DMS114 treated with DMSO at 0.1 percent for 48 hours (cell line): ENCODE data around the gene ENOX1.
"Not testable (repeated sequence)": the region's sequence is repeated elsewhere in the genome, so short reads cannot be mapped to it uniquely, and the experiment has no call there.

ENCODE experiments used
- DNase-seq: peaks from one replicate; lab custom pipeline; 2025; ENCODE audit not compliant: unreplicated experiment; lab: John Stamatoyannopoulos, UW

The ENOX1 gene

DNA sequence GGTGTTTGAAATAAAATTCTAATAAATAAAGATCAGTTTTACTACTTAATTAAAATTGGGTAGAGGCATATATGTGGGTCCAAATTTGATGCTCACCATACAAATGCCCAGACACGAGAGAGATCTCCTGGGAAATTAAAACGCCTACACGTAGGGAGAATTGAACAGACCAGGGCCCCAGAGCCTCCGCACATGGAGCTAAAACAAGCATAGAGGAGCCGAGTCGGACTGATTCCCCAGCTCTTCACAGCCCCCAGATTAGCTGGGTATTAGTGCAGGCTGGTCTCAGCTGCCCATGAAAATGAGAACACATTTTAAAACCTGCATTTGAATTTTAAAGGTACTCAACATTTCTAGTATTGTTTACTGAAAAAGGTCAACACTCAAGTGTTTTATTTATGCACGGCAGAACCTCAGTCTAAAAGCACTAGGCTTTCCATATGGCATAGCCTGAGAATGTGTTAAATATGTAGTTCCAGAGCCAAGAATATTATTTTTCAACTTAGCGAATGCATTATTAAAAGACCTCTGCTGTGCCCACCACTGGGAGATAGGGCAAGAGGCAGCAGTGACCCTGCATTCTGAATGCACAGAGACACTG, 344.8 kb downstream of the ENOX1 start:
- no peak for DNase-seq

DNA sequence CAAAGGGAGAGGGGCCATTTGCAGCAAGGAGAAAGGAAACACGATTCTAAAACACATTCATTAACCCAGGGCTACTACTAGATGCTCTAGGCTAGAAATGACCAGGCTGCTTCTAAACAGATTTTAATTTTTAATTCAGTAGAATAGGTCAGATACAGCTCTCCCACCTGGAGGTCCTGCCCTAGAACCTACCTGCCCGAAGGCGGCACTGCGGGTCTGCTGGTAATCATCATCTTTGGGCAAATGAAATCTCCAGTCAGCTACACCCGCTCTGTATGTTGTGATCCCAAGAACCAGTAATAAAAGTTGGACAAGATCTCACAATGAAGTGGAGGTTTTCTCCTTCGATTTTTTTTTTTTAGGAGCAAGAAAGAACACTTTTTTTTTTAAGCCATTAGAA, 345.3 kb downstream of the ENOX1 start:
- no peak for DNase-seq

DNA sequence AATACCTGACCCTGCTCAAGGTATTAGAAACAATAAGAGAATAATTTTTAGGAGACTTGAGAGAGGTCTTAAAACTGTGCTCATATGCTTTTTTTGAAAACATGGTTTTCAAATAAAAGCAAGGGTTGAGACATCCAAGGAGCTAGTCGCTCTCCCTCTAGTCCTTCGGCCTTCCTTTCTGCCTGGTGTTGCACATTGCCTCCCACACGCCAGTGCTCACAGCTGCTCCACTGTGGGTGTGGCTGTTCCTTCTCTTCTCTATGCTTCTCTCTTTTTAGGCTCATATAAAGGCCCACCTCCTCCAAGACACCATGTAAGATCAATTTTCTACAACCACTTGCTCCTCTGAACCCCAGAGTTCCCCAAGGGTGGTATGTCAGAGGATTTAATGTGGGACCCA, 352.6 kb downstream of the ENOX1 start:
- no peak for DNase-seq

DNA sequence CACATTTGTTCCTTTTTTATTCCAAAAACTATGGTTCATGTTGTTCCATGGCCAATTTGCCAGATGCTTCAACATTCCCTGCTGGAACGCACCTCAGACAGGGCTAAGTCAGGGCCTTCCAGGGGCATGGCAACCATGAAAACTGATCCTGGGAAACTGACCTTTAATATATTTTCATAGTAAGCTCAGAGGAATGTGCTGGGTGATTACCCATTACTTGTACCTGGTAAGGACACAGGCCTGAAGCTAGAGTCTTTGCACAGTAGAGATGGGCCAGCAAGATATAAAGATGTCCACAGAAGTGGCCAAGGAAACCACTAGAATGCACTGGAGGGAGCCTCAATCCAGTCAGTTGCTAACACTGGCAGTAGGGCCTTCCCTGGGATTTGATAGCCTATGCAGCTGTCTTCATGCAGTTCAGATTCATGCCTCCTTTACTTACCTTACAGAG, 353.1 kb downstream of the ENOX1 start:
- DNase-seq: no peak

DNA sequence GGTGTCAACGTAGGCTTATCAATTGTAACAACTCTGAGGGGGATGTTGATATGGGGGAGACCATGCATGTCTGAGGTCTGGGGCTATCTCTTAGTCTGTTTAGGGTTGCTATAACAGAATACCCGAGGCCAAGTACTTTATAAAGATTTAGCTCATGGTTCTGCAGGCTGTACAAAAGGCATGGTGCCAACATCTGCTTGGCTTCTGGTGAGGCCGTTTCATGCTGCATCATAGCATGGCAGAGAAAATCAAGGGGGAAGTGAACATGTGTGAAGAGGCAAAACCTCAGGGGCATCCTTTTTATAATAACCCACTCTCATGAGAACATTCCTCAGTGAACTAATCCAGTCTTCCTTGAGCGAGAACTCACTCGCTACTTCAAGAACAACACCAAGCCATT, 353.8 kb downstream of the ENOX1 start:
- no peak for DNase-seq

DNA sequence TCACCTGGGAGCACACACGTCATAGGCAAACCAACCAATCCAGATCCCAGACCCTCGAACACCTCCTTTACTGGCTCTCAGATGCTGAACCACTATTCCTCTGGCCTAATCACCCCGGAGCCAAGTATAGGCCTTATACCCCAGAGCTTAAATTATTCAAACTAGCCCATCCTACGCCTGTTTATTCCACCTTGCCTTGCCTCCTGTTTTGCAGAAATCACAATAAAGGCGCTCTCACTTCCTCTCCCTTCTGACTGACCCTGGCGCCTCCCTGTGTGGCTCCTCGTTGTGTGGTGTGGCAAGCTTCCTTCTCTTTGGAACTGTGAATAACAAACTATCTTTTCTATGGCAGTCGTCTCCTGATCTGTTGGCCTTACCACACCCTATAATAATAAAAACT, 354.9 kb downstream of the ENOX1 start:
- no peak for DNase-seq

DNA sequence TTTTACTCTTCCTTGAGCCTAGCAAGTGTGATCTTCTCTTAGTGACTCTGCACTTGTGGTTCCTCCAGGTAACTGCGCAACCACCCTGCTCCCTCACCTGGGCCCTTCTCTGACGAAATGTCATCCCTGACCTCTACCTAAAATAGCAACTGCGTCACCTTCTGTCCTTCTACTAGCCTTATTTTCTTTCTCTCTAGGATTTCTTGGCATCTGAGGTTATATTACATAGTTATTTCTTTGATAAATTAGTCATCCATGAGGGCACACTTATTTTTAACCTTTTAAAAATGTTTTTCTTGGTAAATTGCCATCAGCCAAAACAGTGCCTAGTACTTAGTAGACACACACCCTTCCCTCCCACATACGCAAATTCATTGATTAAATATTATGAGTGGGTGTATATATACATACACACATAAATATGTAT, 355.5 kb downstream of the ENOX1 start:
- DNase-seq: no peak

DNA sequence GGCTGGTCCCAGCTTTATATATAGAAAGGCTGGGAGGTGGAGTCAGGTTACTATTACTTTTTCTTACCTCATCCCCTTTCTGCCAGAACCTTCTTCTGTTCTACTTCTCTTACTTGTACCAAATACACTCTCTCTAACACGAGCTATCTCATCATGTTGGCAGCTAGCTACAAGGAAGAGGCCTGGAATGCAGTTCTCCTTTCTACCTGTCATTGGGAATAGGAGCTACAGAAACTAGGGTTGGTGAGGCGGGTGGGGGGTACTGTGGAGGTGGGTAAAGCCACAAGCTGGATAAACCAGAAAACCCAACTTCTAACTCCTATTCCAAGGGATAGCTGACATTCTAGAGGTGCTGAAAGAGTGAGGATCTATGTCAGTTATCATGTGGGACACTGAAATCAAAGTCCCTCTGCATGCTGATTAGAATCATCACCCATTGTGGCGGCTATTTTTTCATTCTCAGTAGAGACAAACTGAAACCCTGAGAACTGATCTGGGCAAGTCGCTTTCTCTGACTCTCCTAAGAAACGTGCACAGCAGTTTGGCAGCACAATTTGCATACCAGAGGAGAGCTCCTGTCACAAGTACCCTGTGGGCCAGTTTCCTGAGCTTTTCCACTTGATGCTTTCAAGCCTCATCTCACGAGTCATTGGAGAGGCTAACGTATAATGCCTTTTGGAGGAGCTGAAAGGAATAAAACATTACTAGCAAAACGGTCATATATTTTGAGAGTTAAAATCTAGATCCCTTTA, 358.1 kb downstream of the ENOX1 start:
- DNase-seq: no peak

DNA sequence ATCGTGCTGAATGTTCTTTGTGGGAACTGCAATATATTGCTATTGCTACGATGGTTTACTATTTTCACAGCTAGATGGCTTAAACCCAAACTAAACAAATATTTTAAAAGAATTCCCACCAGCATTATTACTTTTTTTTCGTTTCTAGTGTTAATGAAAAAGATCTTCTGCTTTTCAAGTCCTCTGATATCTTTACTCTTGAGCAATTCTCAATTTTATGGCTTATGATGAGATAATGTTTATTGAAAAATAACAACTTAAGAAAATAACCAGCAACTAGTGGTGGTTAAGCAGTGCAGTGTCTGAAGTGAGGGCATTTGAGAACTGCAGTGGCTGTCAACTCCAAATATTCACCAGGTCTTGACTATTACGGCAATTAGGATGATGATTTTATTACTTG, 360.4 kb downstream of the ENOX1 start:
- DNase-seq: no peak

DNA sequence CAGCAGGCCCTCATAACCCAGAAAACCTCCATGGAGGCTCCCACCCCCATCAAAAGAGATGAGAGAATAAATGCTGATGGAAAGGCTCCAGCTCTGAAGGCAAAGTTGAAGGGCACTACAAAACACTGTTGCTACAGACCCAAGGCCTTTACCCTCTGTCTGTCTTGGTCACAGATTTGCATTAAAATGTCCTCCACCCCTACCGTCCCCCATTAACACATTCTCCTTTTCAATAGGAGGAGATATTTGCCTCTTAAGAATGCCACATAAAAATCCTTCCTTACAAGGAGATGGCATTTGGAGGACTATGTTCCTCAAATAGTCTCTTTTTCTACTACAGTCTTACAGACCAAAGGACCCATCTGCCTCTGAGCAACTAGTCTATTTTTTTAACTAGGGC, 361.5 kb downstream of the ENOX1 start:
- DNase-seq: no peak

DNA sequence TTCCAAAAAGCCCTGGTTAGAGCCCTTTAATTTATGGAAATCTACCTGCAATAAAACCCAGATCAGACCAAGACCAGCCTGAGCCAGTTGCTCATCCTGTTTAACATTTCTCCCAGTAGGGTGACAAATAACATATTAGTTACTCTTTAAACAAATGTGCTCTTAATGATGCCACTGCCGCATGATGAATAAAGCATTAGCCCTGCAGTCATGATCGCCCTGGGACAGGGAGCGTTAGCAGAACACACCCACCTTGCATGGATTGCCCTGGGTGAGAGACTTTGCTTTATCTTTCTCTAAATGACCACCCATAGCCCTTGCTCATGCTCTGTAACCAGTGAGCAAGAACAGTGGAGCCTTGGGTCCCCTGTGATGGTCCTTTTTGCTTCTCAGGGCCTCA, 362.4 kb downstream of the ENOX1 start:
- no peak for DNase-seq

DNA sequence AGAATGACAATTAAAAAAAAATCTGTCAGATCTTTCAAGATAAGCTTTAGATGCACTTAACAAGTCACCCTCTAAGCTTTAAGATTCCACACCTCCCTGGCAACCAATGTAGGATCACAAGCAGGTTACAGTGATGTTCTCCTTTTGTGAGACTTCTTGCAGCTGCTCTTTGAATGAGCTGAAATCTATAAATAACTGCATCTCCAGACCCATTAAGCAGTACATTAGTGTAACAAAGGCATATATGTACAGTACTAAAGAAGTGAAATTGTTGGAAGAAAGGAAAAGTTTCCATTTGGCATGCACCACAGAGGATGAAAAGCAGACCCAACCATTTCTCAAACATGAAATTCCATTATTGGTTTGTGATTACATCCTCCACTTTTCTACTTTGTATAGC, 364.7 kb downstream of the ENOX1 start:
- DNase-seq: no peak

DNA sequence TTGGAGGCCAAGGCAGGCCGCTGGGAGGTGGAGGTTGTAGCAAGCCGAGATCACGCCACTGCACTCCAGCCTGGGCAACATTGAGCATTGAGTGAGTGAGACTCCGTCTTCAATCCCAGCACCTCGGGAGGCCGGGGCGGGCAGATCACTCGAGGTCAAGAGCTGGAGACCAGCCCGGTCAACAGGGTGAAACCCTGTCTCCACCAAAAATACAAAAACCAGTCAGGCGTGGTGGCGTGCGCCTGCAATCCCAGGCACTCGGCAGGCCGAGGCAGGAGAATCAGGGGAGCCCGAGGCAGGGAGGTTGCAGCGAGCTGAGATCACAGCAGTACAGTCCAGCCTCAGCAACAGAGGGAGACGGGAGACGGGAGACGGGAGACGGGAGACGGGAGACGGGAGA, 369.9 kb downstream of the ENOX1 start:
- DNase-seq: not testable (repeated sequence)

DNA sequence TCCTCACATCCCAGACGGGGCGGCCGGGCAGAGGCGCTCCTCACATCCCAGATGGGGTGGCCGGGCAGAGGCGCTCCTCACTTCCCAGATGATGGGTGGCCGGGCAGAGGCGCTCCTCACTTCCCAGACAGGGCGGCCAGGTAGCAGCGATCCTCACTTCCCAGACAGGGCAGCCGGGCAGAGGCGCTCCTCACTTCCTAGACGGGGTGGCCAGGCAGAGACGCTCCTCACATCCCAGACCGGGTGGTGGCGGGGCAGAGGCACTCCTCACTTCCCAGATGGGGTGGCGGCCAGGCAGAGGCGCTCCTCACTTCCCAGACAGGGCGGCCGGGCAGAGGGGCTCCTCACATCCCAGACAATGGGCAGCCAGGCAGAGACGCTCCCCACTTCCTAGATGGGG, 370.4 kb downstream of the ENOX1 start:
- not testable (repeated sequence) for DNase-seq

DNA sequence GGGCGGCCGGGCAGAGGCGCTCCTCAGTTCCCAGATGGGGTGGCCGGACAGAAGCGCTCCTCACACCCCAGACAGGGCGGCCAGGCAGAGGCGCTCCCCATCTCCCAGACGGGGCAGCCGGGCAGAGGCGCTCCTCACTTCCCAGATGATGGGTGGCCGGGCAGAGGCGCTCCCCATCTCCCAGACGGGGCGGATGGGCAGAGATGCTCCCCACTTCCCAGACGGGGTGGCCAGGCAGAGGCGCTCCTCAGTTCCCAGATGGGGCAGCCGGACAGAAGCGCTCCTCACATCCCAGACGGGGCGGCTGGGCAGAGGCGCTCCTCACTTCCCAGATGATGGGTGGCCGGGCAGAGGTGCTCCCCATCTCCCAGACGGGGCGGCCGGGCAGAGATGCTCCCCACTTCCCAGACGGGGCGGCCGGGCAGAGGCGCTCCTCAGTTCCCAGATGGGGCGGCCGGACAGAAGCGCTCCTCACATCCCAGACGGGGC, 370.8 kb downstream of the ENOX1 start:
- DNase-seq: not testable (repeated sequence)

DNA sequence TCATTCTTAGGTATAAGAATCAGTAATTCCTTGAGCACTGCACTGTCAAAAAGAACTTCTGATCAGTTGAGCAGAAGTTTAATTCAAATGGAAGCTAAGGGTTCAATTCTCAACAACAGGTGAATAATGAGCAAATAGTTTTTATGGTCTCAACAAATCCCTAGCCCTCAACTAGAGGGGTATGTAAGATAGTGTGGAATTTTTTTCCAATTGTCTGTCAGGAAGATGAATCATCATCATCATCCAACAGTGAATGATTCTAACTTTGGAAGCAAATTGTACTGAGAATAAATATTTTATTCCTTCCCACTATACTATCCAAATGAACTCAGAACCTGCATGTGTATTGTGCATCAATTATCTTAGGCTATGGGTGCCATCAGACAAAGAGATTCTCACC, 372.7 kb downstream of the ENOX1 start:
- no peak for DNase-seq

DNA sequence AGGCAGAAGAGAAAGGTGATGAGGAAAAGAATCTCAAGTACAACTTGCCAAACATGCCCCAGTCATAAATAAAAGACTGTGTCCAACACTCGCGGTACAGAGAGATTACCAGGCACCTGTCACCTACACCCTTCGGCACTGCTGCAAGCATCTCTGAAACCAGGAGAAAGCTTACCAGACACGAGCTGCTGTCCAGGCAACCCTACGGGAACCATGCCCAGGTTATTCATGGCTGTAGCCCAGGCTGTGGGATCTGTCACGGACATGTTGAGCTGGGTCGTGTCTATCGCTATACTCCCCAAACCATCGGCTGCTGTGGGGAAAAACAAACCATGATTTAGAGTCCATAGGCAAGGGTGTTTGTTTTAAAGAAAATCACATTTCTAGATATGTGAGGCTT, 375.0 kb downstream of the ENOX1 start:
- DNase-seq: no peak

DNA sequence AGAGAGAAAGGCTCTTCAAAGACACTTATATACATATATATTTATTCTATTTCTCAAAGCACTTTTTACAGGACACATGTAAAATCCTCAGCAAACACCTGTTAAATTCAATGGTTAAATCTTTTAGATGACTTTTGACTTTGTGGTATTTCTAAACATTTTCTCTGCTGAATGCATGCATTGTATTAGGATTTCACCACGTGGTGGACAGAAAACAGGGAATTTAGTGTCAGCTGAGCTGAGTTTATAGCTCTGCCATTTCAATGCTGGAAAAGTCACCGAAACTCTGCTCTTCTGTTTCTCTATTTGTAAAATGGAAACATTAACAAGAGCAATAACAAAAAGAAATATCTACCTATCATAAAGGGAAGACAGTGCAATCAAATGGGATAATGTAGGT, 375.6 kb downstream of the ENOX1 start:
- no peak for DNase-seq

DNA sequence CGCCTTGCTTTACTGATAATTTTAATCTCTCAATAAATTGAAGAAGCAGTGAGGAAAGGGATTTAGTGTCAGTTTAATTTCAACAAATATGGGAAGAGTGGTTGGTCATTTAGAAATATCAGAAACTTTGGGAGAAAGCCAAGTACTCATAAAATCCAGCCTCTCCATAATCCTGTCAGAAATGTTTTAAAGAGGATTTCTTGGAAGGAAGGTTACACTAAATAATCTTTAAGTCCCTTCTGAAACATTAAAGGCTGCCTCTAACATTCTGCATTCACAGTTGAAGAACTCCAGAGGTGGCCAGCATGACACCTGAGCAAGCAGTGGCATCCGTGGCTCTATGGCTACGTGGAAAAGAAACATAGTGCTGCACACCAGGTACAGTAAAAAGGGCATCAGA, 378.5 kb downstream of the ENOX1 start:
- no peak for DNase-seq

DNA sequence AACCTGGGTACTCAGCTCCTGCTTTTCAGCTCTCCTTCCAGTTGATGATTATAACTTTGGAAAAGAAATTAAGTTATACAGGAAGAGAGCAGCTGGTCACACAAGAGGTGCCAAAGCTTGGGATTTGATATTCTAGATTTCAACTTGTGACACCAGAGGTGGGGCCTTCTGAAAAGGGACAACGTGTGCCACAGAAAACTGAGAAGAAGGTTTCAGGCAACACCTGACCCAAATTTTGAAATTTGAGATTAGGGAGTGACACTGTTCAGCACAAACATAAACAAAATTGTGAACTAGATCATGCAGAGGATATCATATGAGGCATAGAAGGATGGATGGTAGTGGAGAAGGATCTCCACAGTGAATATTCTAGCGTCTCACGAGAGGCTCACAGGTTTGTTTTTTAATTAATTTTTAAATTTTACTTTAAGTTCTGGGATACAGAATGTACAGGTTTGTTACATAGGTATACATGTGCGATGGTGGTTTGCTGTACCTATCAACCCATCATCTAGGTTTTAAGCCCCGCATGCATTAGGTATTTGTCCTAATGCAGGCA, 379.7 kb downstream of the ENOX1 start:
- DNase-seq: no peak

DNA sequence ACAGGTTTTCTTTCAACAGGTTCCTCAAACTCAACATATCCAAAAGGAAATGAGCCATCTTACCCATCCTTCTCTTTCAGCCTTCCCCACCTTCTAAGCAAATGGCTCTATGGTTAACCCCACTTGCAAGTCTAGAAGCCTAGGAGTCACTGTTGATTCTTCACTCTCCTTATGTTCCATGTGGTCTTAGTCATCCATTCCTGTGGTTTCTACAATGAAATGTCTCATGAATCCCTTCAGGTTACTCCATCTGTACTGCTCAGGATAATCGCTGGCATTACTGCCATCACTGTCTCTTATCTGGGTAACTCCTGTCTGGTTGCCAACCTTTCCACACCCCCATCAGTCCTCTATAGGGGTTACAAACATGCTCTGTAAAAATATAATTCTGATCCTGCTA, 381.3 kb downstream of the ENOX1 start:
- DNase-seq: no peak

DNA sequence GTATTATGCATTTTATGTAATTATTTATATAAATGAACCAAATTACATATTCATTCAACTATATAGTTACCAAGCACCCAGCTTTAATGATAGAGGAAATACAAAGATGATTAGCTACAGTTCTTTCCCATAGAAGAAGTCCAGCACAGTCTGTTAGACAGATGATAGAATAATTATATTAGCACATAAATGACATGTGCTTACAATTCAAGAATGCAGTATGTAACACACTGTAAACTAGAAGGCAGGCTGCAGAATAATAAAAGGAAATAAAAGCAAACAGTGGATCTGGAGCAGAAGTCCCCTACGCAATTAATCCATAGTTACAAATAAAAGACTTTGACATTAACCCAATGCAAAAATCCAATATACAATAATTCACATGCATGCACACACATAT, 384.4 kb downstream of the ENOX1 start:
- no peak for DNase-seq
